COLO668 (cell line): ENCODE measurements around the gene KCTD1.

Experiments
- DNase-seq: peaks from one replicate; lab custom pipeline; 2025; ENCODE audit not compliant: unreplicated experiment; lab: John Stamatoyannopoulos, UW

KCTD1 gene

GRCh38 chr18:26524504-26525351 is 23.6 kb downstream of the KCTD1 start:
- DNase-seq = no peak

DNA sequence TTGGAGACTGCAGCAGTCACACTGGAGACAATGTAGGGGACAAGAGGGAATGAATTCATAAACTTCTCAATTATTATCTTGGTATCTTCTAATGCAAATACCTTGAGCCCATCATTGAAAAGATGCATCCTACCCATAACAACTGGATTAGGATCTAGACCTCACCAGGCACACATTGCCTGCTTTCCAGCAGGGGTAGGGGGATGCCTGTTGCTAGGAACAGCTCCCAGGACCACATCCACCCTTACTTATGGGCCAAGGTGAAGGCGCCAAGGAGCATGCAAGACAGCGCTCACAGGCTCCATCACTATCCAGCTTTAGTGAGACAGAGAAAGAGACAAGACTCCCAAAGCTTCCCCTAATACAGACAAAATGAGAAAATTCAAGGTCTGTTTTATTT is 24.4 kb downstream of the KCTD1 start:
- no peak for DNase-seq

DNA sequence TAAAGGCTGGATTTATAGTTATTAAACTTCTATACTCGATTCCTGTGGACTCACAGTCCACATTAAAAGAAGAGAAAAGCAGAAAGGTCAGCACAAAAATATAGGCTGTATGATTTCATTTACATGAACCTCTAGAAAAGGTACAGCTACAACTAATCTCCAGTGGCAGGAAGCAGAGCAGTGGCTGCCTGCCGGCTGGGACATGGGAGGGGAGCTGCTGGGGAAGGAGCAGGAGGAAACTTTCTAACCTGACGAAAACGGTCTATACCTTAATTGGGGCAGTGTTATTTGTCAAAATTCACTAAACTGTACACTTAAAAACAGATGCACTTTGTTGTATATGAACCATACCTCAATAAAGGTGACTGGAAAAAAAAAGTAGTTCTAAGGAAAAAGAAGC is 26.7 kb downstream of the KCTD1 start:
- no peak for DNase-seq

GRCh38 chr18:26520974-26521373 is 27.4 kb downstream of the KCTD1 start:
- DNase-seq = no peak

DNA sequence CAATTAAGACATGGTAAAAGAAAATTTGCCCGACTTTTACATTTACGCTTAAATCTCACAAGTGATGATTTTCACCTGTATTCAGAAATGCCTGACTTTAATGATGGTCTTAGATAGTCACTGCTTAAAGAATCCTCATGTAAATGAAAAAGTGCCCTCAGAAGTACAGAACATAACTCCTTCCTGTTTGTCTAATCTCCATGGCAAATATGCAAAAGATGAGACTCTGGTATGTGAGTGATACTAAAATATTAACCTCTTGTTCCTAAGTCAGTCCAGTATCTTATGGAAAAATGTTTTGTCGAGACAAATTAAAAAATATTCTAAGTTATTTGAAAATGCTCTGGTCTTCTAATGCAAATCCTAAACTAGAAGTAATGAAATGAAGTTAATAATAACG is 29.2 kb downstream of the KCTD1 start:
- no peak for DNase-seq

DNA sequence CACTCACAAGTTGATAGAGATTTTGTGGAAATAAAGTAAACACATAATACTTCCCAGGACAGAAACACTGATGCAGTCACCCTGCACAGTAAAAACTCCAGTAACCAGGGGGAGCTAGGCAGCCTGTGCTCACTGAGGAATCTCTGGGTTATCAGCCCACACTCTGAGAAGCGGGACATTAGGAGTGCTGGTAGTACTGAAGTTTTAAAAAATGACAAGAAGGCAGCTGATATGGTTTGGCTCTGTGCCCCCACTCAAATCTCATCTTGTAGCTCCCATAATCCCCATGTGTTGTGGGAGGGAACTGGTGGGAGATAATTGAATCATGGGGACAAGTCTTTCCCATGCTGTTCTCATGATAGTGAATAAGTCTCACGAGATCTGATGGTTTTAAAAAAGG is 31.4 kb downstream of the KCTD1 start:
- no peak for DNase-seq

DNA sequence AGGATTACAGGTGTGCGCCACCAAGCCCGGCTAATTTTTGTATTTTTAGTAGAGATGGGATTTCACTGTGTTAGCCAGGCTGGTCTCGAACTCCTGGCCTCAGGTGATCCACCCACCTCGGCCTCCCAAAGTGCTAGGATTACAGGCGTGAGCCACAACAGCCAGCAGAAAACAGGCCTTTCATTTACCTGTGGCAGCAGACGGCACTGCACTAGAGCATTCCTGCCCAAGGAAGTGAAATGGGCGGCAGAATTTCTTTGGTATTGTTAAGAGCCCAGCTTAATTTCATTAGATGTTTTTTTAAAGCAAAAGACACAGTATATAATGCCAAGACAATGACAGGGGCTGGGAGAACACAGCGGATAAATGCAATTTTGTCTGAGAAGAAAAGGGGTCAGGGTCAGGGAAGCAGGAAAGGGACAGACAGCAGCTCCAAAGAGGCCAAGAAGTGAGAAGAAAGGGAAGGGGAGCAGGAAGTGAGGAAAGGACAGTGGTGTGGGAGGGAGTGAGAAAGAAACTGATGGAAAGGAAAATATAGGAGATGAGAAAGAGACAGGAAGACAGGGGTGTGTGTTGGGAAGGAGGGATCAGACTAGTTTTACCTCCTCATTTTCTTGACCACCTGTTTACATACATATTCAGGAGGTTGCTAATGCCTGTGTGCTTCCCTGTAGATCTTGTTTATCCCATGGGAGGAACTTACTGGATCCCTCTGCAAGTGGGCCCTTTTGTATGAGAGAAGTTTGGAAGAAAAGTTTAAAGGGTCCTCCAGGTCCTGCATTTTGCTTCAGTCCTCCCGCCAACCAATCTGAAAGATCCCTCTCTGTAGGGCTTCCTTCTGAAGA is 32.5 kb downstream of the KCTD1 start:
- DNase-seq = no peak

DNA sequence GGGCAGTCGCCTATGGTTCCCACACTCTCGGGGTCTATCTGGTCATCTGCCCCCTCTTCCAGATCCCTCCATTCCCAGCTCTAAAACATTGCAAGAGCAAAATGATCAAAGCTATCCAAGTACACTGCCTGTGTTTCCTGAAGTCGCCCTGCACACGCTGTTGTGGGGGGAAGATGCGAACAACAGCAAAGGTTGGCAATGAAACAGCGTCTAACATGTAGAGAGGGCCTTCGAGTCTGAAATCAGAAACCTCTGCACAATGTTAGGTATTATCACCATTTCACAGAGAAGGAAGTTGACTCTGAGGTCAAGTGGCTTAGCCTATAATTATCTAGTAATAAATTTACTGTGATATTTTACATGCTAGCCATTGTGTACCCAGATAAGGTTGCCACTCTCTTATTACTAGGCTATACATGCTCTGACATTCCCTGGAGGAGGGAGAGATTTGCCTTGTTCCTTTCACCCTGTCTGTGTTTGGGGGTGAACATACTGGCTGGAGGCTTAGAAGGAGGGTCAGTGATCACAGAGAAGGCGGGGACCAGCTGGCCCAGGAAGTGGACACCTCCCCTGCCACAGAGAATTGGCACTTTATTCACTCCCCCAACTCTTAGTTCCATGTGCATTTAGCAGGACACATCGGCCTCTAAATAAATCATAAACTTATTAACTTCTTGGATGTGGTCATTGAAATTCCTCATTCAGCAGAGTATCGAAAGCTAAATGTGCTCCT is 36.8 kb downstream of the KCTD1 start:
- peak; percentile 32 for DNase-seq

GRCh38 chr18:26510337-26510736 is 38.0 kb downstream of the KCTD1 start:
- DNase-seq = no peak

GRCh38 chr18:26506012-26506411 is 42.3 kb downstream of the KCTD1 start:
- no peak for DNase-seq

- peak; percentile 77 for DNase-seq
Observed at GRCh38 chr18:26504831-26505230, 43.5 kb downstream of the KCTD1 start.

DNA sequence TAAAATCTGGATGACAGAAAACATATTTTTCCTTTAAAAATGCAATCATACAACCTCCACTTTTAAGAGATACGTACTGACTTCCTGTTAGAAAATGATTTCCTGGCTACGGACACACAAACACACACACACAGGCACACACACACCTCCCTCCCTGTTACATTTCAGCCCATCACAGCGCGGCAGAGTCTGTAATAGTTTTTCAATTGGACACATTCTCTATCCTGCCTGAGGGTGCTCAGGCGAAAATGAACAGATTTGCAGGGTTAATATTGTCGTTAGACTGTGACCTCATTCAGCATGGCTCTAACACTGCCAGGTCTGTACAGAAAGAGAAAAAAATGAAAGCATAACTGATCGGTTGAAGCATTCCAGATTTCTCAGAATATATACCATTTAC is 45.0 kb downstream of the KCTD1 start:
- peak; percentile 14 for DNase-seq

DNA sequence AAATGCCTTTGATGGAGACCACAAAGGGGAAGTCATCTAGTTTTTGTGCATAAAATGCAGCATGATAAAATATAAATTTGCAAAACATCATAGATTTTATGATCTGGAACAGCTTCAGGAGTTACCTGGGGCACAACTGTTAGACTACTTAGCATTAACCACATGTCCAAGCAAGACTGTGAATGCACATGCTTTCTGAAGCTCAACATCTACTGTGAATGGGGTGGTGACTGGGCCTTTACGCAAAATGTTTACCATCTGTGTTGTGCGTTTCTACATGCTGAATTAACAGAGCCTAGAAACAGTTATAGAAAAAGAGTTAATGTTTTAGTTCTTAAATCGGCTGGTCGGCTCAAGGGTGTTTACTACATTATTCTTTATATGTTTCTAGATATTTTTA is 45.5 kb downstream of the KCTD1 start:
- no peak for DNase-seq

- DNase-seq = no peak
Observed at GRCh38 chr18:26497866-26498265, 50.5 kb downstream of the KCTD1 start.

DNA sequence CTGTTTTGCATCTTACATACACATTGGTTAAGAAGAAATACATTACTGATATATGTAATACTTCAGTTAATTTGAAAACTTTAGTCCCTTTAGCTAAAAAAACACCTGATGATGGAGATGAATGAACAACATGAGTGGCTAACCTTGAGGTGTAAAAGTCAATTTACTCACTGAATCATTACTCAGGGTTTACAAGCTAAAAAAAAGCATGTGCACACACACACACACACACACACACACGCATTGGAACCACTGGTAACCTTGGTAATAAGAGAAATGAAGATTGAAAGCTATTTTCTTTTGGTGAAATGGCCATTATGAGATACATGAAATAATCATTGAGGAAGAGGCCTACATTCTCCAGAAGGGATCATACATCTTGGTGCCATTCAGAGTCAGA is 51.8 kb downstream of the KCTD1 start:
- DNase-seq = no peak

DNA sequence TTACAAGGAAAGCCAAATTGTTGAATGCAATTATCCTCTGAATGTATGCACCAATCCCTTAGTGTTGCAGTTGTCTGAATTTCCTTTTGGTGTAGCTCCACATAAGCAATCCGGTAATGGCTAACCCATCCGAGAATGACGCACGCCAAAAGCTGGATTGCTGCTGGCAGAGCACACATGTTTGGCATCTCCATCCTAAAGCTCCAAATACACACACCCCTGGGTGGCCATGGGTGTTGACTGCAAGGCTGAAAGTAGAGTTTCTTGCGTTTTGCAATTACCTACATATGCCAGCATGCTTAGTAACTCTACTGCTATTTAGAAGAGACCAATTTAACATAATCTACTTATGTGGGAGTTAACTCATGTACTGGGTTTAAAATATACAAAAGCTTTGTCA is 53.1 kb downstream of the KCTD1 start:
- DNase-seq = no peak

- no peak for DNase-seq
Observed at GRCh38 chr18:26493021-26493420, 55.3 kb downstream of the KCTD1 start.

- no peak for DNase-seq
Observed at GRCh38 chr18:26491194-26491816, 57.0 kb downstream of the KCTD1 start.

- no peak for DNase-seq
Observed at GRCh38 chr18:26489881-26490280, 58.5 kb downstream of the KCTD1 start.

- DNase-seq = no peak
Observed at GRCh38 chr18:26489191-26489590, 59.2 kb downstream of the KCTD1 start.

DNA sequence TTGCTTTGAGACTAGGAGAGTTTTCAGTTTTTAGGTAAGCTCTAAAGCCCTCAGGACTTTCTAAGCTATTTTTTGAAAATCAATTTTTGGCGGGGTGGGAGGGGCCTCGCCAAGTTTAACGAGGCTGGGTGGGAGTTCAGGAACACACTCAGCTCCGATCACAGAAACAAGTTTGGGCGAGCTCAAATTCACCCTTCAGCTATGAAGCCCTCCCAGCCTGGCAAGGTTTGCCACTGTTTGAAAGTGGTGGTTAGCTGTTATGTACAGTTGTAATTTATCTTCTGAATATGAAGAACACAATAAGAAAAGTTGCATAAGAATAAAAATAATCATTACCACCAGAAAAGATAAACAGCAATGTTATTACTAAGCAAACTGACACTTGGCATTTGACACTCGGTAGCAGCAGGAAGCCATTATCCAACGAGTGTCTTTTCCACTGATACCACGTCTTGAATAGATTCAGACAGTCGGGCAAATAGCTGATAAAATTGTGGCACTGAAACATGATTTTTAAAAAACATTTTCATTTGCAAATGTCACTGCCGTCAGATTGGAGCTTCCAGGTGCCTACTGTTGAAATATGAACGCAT is 59.8 kb downstream of the KCTD1 start:
- DNase-seq = peak; percentile 28
